ENCODE data around the gene SHISA2. TPM values are rescaled to one million over a fixed set of nuclear protein-coding genes. Genes with fewer than 3 reads are reported as not detected.

Gene SHISA2
- total RNA-seq, 1 experiment from 2014 or later: 20.5 TPM

- DNase-seq (ENCODE audit: low spot score): no peak
- Mint-ChIP-seq H3K27me3 (ENCODE audit: low read depth) (peaks cover 43% of the 10 kb centered on the region), H3K27ac (no peak overlapping the region), H3K4me1 (peaks cover 18% of the 10 kb centered on the region), H3K4me3 (peak overlapping the region; percentile 70), H3K36me3 (peaks cover 26% of the 10 kb centered on the region), H3K9me3 (no peaks in the 10 kb centered on the region)
- POLR2A ChIA-PET: no interaction called here
- TF ChIP-seq MXD4 (CRISPR knock-in tag; IDR thresholded peaks at IDR 0.05; ENCODE audit: borderline replicate concordance) (no peak), RORB (CRISPR knock-in tag; IDR thresholded peaks at IDR 0.05) (no peak), ZNF416 (CRISPR knock-in tag; IDR thresholded peaks at IDR 0.05) (no peak), JAZF1 (CRISPR knock-in tag; IDR thresholded peaks at IDR 0.05) (no peak)
- CTCF ChIA-PET: interaction anchor here (1.1 to 1.6 kb wide), 3 partner anchors 11 to 219 kb away, joined by 3 to 9 read pairs (median 6); no protein-coding TSS in a partner anchor
- ATAC-seq: no peak
These were observed 3.1 kb downstream of the SHISA2 start for GRCh38 chr13:26048741-26049140.

GRCh38 chr13:26047040-26047439 is 4.8 kb downstream of the SHISA2 start:
- TF ChIP-seq SMAD3 (CRISPR knock-in tag; IDR thresholded peaks at IDR 0.05; ENCODE audit: borderline replicate concordance) (no peak), SOX15 (CRISPR knock-in tag; IDR thresholded peaks at IDR 0.05) (no peak), AR (CRISPR knock-in tag; IDR thresholded peaks at IDR 0.05) (no peak), CTCF (IDR thresholded peaks at IDR 0.05) (no peak), SMAD4 (CRISPR knock-in tag; IDR thresholded peaks at IDR 0.05) (no peak)
- DNase-seq (ENCODE audit: low spot score) (no peak), ATAC-seq (no peak)
- Mint-ChIP-seq H3K36me3 (peaks cover 26% of the 10 kb centered on the region), H3K4me3 (no peak overlapping the region), H3K27me3 (ENCODE audit: low read depth) (peaks cover 29% of the 10 kb centered on the region), H3K27ac (no peak overlapping the region), H3K4me1 (peaks cover 13% of the 10 kb centered on the region), H3K9me3 (no peaks in the 10 kb centered on the region)
- POLR2A ChIA-PET: no interaction called here
- CTCF ChIA-PET: no interaction called here

GRCh38 chr13:26046639-26047038 is 5.2 kb downstream of the SHISA2 start:
- peaks cover 12% of the 10 kb centered on the region for H3K4me1 Mint-ChIP-seq
- H3K27me3 Mint-ChIP-seq (ENCODE audit: low read depth): peaks cover 27% of the 10 kb centered on the region
- H3K9me3 Mint-ChIP-seq: no peaks in the 10 kb centered on the region
- CTCF ChIA-PET: no interaction called here
- no peak overlapping the region for H3K4me3 Mint-ChIP-seq
- TF ChIP-seq ZMAT4 (CRISPR knock-in tag; IDR thresholded peaks at IDR 0.05) (no peak), CBFB (CRISPR knock-in tag; IDR thresholded peaks at IDR 0.05; ENCODE audit: low read depth) (no peak), MAX (CRISPR knock-in tag; IDR thresholded peaks at IDR 0.05) (no peak), ERG (CRISPR knock-in tag; IDR thresholded peaks at IDR 0.05) (no peak), ATF1 (CRISPR knock-in tag; IDR thresholded peaks at IDR 0.05) (no peak), ETV6 (CRISPR knock-in tag; IDR thresholded peaks at IDR 0.05) (no peak)
- no peak overlapping the region for H3K27ac Mint-ChIP-seq
- H3K36me3 Mint-ChIP-seq: peaks cover 26% of the 10 kb centered on the region
- ATAC-seq (no peak), DNase-seq (ENCODE audit: low spot score) (no peak)
- POLR2A ChIA-PET: no interaction called here

Measured in WTC11 (cell line).